HepG2 (cell line): ENCODE measurements around the gene CDHR3. TPM values are rescaled to one million over a fixed set of nuclear protein-coding genes. Genes with fewer than 3 reads are reported as not detected.

Experiments
- ATAC-seq: fragments of 200-7000 bp; cut with Tn5 transposase; 3 replicates; pipeline ENCODE4 v1.9.1; 2020; ENCODE audit warnings: mild to moderate bottlenecking, moderate library complexity
- BruUV-seq: library from RNA; stranded (reverse); fragments of 400-500 nt; replicated peaks from 2 replicates; lab custom pipeline; 2021; lab: Mats Ljungman, UMichigan
- CTCF ChIA-PET: fragments of 300-600 bp; formaldehyde crosslinking; extraction: SDS; loops from one replicate; lab custom pipeline; 2021; ENCODE audit warnings: low total read pairs, inconsistent platforms, low intra/inter-chr PET ratio; lab: Yijun Ruan, JAX
- POLR2A ChIA-PET: fragments of 350-600 bp; sonication (Branson Sonifier 250); formaldehyde crosslinking; loops from one replicate; lab custom pipeline; 2020; ENCODE audit warnings: antibody characterized with exemption, inconsistent platforms; lab: Yijun Ruan, JAX
- DNase-seq: peaks from one replicate; pipeline ENCODE4 v3.0.0-alpha.2; 2015; ENCODE audit warnings: low spot score
- FAIRE-seq: peaks from 3 replicates; lab custom pipeline; 2011; peaks lifted over from hg19 to GRCh38; lab: Jason Lieb, UNC
- H2AFZ ChIP-seq: one replicate; pipeline ENCODE4 v1.6.1; 2011; ENCODE audit warnings: low read length, inconsistent platforms
- H3K27ac ChIP-seq: fragments of 300-600 bp; 3 replicates; pipeline ENCODE4 v1.8.0; 2011; ENCODE audit warnings: mixed run types, mild to moderate bottlenecking, mixed read lengths, low read length, inconsistent platforms; ENCODE audit not compliant: insufficient read depth; ENCODE audit errors: extremely low read length
- H3K27me3 ChIP-seq, 2 experiments: fragments of 200-600 bp in 1 of 2; 2 replicates in 1 of 2; 3 replicates in 1 of 2; pipeline versions ENCODE4 v1.6.0 to v1.8.0; 2011; ENCODE audit warnings: low read length in 2 of 2, mild to moderate bottlenecking in 2 of 2, moderate library complexity in 2 of 2, inconsistent platforms in 1 of 2; ENCODE audit not compliant: insufficient read depth in 2 of 2, control insufficient read depth in 1 of 2
- H3K36me3 ChIP-seq, 2 experiments: fragments of 200-600 bp in 1 of 2; replicated peaks in 1 of 2; 2 replicates in 1 of 2; 3 replicates in 1 of 2; pipeline versions ENCODE4 v1.5.1 to v1.8.0; 2011; ENCODE audit warnings: low read length in 2 of 2, inconsistent platforms in 1 of 2; ENCODE audit not compliant: insufficient read depth in 2 of 2, control insufficient read depth in 1 of 2
- H3K4me1 ChIP-seq: 2 replicates; pipeline ENCODE4 v1.5.1; 2012; ENCODE audit warnings: low read length, inconsistent platforms; ENCODE audit not compliant: insufficient read depth
- H3K4me2 ChIP-seq: 2 replicates; pipeline ENCODE4 v1.6.0; 2011; ENCODE audit warnings: low read depth, low read length, inconsistent platforms
- H3K4me3 ChIP-seq, 3 experiments: fragments of 200-600 bp in 1 of 3; sonication (generic), shearing (Covaris generic) in 1 of 3; replicated peaks in 1 of 3; 2 replicates each; pipeline ENCODE4 v1.5.1; 2011 to 2016; ENCODE audit warnings: low read length in 3 of 3, inconsistent platforms in 2 of 3, low read depth in 2 of 3, mild to moderate bottlenecking in 2 of 3, control low read depth in 1 of 3, mixed read lengths in 1 of 3; ENCODE audit not compliant: insufficient read depth in 1 of 3
- H3K79me2 ChIP-seq: one replicate; pipeline ENCODE4 v1.6.1; 2011; ENCODE audit warnings: low read length, inconsistent platforms; ENCODE audit not compliant: insufficient read depth
- H3K9ac ChIP-seq: 2 replicates; pipeline ENCODE4 v1.6.0; 2011; ENCODE audit warnings: mild to moderate bottlenecking, low read depth, low read length, inconsistent platforms; ENCODE audit not compliant: insufficient read depth
- H3K9me3 ChIP-seq: 2 replicates; pipeline ENCODE4 v1.5.1; 2012; ENCODE audit warnings: mild to moderate bottlenecking, low read length
- H4K20me1 ChIP-seq: 2 replicates; pipeline ENCODE4 v1.6.0; 2011; ENCODE audit warnings: inconsistent platforms, mild to moderate bottlenecking, low read length, moderate library complexity; ENCODE audit not compliant: insufficient read depth
- BCLAF1 ChIP-seq: fragments of 450-650 bp; IDR thresholded peaks from 2 replicates; pipeline ENCODE4 v1.6.1; 2017; ENCODE audit warnings: mild to moderate bottlenecking
- CAMTA2 ChIP-seq: sonication (generic); formaldehyde crosslinking; IDR thresholded peaks from 2 replicates; pipeline ENCODE4 v1.4.0; 2020; ENCODE audit warnings: mild to moderate bottlenecking, missing genetic modification reagents, borderline replicate concordance
- HES4 ChIP-seq: sonication (generic); formaldehyde crosslinking; IDR thresholded peaks from 2 replicates; pipeline ENCODE4 v1.9.0; 2021; ENCODE audit warnings: mild to moderate bottlenecking, missing genetic modification reagents, borderline replicate concordance
- HMG20A ChIP-seq: IDR thresholded peaks from 2 replicates; pipeline ENCODE4 v1.6.1; 2016; ENCODE audit warnings: borderline replicate concordance
- KAT2B ChIP-seq: fragments of 150-350 bp; IDR thresholded peaks from 2 replicates; pipeline ENCODE4 v1.6.1; 2014; ENCODE audit warnings: low read depth, low read length, borderline replicate concordance
- PTBP1 ChIP-seq: fragments of 200-400 bp; formaldehyde crosslinking; IDR thresholded peaks from 2 replicates; pipeline ENCODE4 v1.6.1; 2018; ENCODE audit warnings: low read length, low read depth; ENCODE audit not compliant: poor library complexity, severe bottlenecking
- RFXANK ChIP-seq: IDR thresholded peaks from 2 replicates; pipeline ENCODE4 v1.6.1; 2016
- ZBTB3 ChIP-seq: sonication (generic); formaldehyde crosslinking; IDR thresholded peaks from 2 replicates; pipeline ENCODE4 v1.4.0; 2020; ENCODE audit warnings: low read depth, mild to moderate bottlenecking, moderate library complexity, missing genetic modification reagents, borderline replicate concordance
- ZFY ChIP-seq: sonication (generic); formaldehyde crosslinking; IDR thresholded peaks from 2 replicates; pipeline ENCODE4 v1.4.0; 2020; ENCODE audit warnings: missing genetic modification reagents
- WGBS: methylation state at CpG from one replicate; pipeline ENCODE4 v1.1.6; 2017; ENCODE audit warnings: low lambda C conversion rate; 5-methylcytosine and 5-hydroxymethylcytosine counted together
- in situ Hi-C: cut with HindIII; loops from 2 replicates; pipeline ENCODE4 v1.10.0; 2017; ENCODE audit warnings: low pct_unique_long_range_greater_than_20kb; ENCODE audit not compliant: extremely low pct_ligation_motif_present
- intact Hi-C: fragments of 100-400 bp; cut with micrococcal nuclease; formaldehyde crosslinking; loops from one replicate; pipeline ENCODE4 v1.10.0; 2022; ENCODE audit not compliant: unreplicated experiment
- polyA plus RNA-seq, 8 experiments: library from polyadenylated mRNA; depleted of rRNA in 3 of 8; stranded (reverse) in 7 of 8; unstranded in 1 of 8; fragments of >200 nt; fragmentation: Illumina TruSeq in 4 of 8; extraction: Trizol in 4 of 8; gene quantifications; 2 replicates each; pipeline versions ENCODE4 v1.2.1 to v1.2.3, GENCODE V29; 2011 to 2016; ENCODE audit warnings: low read depth in 4 of 8, missing spikeins in 1 of 8, mixed read lengths in 1 of 8; ENCODE audit not compliant: insufficient read depth in 1 of 8
- total RNA-seq, 5 experiments: library from RNA; depleted of rRNA; stranded (reverse); fragments of >200 nt; fragmentation: Illumina TruSeq; extraction: Trizol; gene quantifications; 2 replicates each; pipeline ENCODE4 v1.2.3, GENCODE V29; 2016; ENCODE audit warnings: low read depth in 1 of 5
- TF ChIP-seq, protein P1 (sequence below): sonication (generic); formaldehyde crosslinking; IDR thresholded peaks from 2 replicates; pipeline ENCODE4 v1.5.0; 2020; ENCODE audit warnings: missing genetic modification reagents
- TF ChIP-seq, protein P2 (sequence below): sonication (generic); formaldehyde crosslinking; IDR thresholded peaks from 2 replicates; pipeline ENCODE4 v1.4.0; 2020; ENCODE audit warnings: missing genetic modification reagents, borderline replicate concordance
- TF ChIP-seq, protein P3 (sequence below): sonication (generic); formaldehyde crosslinking; IDR thresholded peaks from 2 replicates; pipeline ENCODE4 v1.8.1; 2023; ENCODE audit warnings: mild to moderate bottlenecking, missing genetic modification reagents

CDHR3 gene
- total and polyA plus RNA-seq, 2 of the 13 experiments (the other 11 are each of a cell fraction or from before 2014, with no cell fraction given), result 6.5 to 11.8 TPM

DNA sequence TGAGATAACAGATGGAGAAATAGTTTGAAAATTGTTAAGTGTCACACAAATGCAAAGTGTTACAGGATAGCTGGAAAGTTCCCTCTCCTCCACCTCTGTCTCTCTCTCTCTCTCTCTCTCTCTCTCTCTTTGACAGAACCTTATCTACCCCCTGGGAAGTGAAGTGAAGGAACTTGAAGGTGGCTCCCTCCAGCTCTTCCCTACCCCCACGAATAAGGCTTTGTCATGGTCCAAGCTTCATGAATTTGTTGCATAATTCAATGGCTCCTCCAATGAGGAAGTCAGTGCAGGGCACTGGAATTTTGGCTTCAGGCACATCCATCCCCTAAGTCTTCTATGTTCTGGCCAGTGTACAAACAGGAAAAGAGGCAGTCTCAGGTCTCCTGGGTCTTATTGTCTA is 66.4 kb downstream of the CDHR3 start:
- Histone ChIP-seq H3K79me2 (no peaks in the 10 kb centered on the region), H4K20me1 (no peaks in the 10 kb centered on the region), H2AFZ (no peak overlapping the region), H3K4me3 (no peak overlapping the region), H3K36me3 (no peaks in the 10 kb centered on the region), H3K4me2 (no peak overlapping the region), H3K9ac (no peak overlapping the region), H3K27me3 (no peaks in the 10 kb centered on the region), H3K4me1 (no peaks in the 10 kb centered on the region), H3K9me3 (no peaks in the 10 kb centered on the region), H3K27ac (no peak overlapping the region)
- intact Hi-C loops (no loop called here), in situ Hi-C loops (no loop called here)
- ChIA-PET CTCF (no interaction called here), POLR2A (no interaction called here)
- BruUV-seq, result no TSS peak
- ATAC-seq (no peak), FAIRE-seq (no peak), DNase-seq (no peak)
- WGBS, result 0% methylated on average over 1 of the region's 1 CpG
- TF ChIP-seq ZBTB3 (CRISPR knock-in tag), result no peak
- TF ChIP-seq, protein P1, sequence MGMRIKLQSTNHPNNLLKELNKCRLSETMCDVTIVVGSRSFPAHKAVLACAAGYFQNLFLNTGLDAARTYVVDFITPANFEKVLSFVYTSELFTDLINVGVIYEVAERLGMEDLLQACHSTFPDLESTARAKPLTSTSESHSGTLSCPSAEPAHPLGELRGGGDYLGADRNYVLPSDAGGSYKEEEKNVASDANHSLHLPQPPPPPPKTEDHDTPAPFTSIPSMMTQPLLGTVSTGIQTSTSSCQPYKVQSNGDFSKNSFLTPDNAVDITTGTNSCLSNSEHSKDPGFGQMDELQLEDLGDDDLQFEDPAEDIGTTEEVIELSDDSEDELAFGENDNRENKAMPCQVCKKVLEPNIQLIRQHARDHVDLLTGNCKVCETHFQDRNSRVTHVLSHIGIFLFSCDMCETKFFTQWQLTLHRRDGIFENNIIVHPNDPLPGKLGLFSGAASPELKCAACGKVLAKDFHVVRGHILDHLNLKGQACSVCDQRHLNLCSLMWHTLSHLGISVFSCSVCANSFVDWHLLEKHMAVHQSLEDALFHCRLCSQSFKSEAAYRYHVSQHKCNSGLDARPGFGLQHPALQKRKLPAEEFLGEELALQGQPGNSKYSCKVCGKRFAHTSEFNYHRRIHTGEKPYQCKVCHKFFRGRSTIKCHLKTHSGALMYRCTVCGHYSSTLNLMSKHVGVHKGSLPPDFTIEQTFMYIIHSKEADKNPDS (CRISPR knock-in tag), result no peak
- TF ChIP-seq HMG20A (CRISPR knock-in tag), result no peak
- TF ChIP-seq, protein P2, sequence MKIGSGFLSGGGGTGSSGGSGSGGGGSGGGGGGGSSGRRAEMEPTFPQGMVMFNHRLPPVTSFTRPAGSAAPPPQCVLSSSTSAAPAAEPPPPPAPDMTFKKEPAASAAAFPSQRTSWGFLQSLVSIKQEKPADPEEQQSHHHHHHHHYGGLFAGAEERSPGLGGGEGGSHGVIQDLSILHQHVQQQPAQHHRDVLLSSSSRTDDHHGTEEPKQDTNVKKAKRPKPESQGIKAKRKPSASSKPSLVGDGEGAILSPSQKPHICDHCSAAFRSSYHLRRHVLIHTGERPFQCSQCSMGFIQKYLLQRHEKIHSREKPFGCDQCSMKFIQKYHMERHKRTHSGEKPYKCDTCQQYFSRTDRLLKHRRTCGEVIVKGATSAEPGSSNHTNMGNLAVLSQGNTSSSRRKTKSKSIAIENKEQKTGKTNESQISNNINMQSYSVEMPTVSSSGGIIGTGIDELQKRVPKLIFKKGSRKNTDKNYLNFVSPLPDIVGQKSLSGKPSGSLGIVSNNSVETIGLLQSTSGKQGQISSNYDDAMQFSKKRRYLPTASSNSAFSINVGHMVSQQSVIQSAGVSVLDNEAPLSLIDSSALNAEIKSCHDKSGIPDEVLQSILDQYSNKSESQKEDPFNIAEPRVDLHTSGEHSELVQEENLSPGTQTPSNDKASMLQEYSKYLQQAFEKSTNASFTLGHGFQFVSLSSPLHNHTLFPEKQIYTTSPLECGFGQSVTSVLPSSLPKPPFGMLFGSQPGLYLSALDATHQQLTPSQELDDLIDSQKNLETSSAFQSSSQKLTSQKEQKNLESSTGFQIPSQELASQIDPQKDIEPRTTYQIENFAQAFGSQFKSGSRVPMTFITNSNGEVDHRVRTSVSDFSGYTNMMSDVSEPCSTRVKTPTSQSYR, result no peak
- no peak for TF ChIP-seq ZFY (CRISPR knock-in tag)
- no peak for TF ChIP-seq HES4 (CRISPR knock-in tag)
- TF ChIP-seq CAMTA2, result no peak
- TF ChIP-seq BCLAF1, result no peak
- no peak for TF ChIP-seq KAT2B
- TF ChIP-seq, protein P3, sequence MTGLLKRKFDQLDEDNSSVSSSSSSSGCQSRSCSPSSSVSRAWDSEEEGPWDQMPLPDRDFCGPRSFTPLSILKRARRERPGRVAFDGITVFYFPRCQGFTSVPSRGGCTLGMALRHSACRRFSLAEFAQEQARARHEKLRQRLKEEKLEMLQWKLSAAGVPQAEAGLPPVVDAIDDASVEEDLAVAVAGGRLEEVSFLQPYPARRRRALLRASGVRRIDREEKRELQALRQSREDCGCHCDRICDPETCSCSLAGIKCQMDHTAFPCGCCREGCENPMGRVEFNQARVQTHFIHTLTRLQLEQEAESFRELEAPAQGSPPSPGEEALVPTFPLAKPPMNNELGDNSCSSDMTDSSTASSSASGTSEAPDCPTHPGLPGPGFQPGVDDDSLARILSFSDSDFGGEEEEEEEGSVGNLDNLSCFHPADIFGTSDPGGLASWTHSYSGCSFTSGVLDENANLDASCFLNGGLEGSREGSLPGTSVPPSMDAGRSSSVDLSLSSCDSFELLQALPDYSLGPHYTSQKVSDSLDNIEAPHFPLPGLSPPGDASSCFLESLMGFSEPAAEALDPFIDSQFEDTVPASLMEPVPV (CRISPR knock-in tag), result no peak
- no peak for TF ChIP-seq RFXANK (CRISPR knock-in tag)
- no peak for TF ChIP-seq PTBP1
